HepG2 (cell line): ENCODE measurements around the gene CARD8. TPM values are rescaled to one million over a fixed set of nuclear protein-coding genes. Genes with fewer than 3 reads are reported as not detected.

ENCODE experiments used
- AKNA ChIP-seq: sonication (generic); formaldehyde crosslinking; IDR thresholded peaks from 2 replicates; pipeline ENCODE4 v1.4.0; 2020; ENCODE audit warnings: missing genetic modification reagents, borderline replicate concordance
- CENPT ChIP-seq: sonication (generic); formaldehyde crosslinking; IDR thresholded peaks from 2 replicates; pipeline ENCODE4 v1.8.0; 2022; ENCODE audit warnings: low read depth, mild to moderate bottlenecking, moderate library complexity, missing genetic modification reagents
- GATAD1 ChIP-seq: IDR thresholded peaks from 2 replicates; pipeline ENCODE4 v1.6.1; 2016; ENCODE audit warnings: missing genetic modification reagents, missing compliant biosample characterization
- GTF3A ChIP-seq: sonication (generic); formaldehyde crosslinking; conservative IDR thresholded peaks from 2 replicates; pipeline ENCODE4 v1.4.0; 2020; ENCODE audit warnings: mild to moderate bottlenecking, missing genetic modification reagents
- KLF11 ChIP-seq: IDR thresholded peaks from 2 replicates; pipeline ENCODE4 v1.6.1; 2016; ENCODE audit warnings: missing compliant biosample characterization
- NCOA1 ChIP-seq: sonication (generic); formaldehyde crosslinking; IDR thresholded peaks from 2 replicates; pipeline ENCODE4 v1.9.0; 2021; ENCODE audit warnings: missing genetic modification reagents
- PLSCR1 ChIP-seq: sonication (generic); formaldehyde crosslinking; IDR thresholded peaks from 2 replicates; pipeline ENCODE4 v1.5.0; 2020; ENCODE audit warnings: missing genetic modification reagents, mild to moderate bottlenecking, borderline replicate concordance
- REPIN1 ChIP-seq: sonication (generic); formaldehyde crosslinking; IDR thresholded peaks from 2 replicates; pipeline ENCODE4 v1.8.0; 2022; ENCODE audit warnings: missing genetic modification reagents, low read depth, mild to moderate bottlenecking, borderline replicate concordance
- SP140L ChIP-seq: sonication (generic); formaldehyde crosslinking; IDR thresholded peaks from 2 replicates; pipeline ENCODE4 v1.4.0; 2020; ENCODE audit warnings: missing genetic modification reagents, borderline replicate concordance
- TMF1 ChIP-seq: sonication (generic); formaldehyde crosslinking; IDR thresholded peaks from 2 replicates; pipeline ENCODE4 v1.8.1; 2022; ENCODE audit warnings: low read depth, missing genetic modification reagents
- ZNF138 ChIP-seq: sonication (generic); formaldehyde crosslinking; IDR thresholded peaks from 2 replicates; pipeline ENCODE4 v1.5.0; 2020; ENCODE audit warnings: mild to moderate bottlenecking, low read depth, missing genetic modification reagents
- ZNF205 ChIP-seq: IDR thresholded peaks from 2 replicates; pipeline ENCODE4 v1.6.1; 2018; ENCODE audit warnings: missing biosample characterization, missing genetic modification reagents
- ZNF317 ChIP-seq: sonication (generic); formaldehyde crosslinking; IDR thresholded peaks from 2 replicates; pipeline ENCODE4 v1.5.0; 2020; ENCODE audit warnings: mild to moderate bottlenecking, missing genetic modification reagents
- ZNF367 ChIP-seq: sonication (generic); formaldehyde crosslinking; IDR thresholded peaks from 2 replicates; pipeline ENCODE4 v1.4.0; 2020; ENCODE audit warnings: missing genetic modification reagents, borderline replicate concordance
- ZNF530 ChIP-seq: sonication (generic); formaldehyde crosslinking; IDR thresholded peaks from 2 replicates; pipeline ENCODE4 v1.5.0; 2020; ENCODE audit warnings: low read depth, mild to moderate bottlenecking, missing genetic modification reagents
- ZNF737 ChIP-seq: sonication (generic); formaldehyde crosslinking; IDR thresholded peaks from 2 replicates; pipeline ENCODE4 v1.5.0; 2020; ENCODE audit warnings: missing genetic modification reagents, mild to moderate bottlenecking, borderline replicate concordance
- polyA plus RNA-seq, 8 experiments: library from polyadenylated mRNA; depleted of rRNA in 3 of 8; stranded (reverse) in 7 of 8; unstranded in 1 of 8; fragments of >200 nt; fragmentation: Illumina TruSeq in 4 of 8; extraction: Trizol in 4 of 8; gene quantifications; 2 replicates each; pipeline versions ENCODE4 v1.2.1 to v1.2.3, GENCODE V29; 2011 to 2016; ENCODE audit warnings: low read depth in 4 of 8, missing spikeins in 1 of 8, mixed read lengths in 1 of 8; ENCODE audit not compliant: insufficient read depth in 1 of 8
- total RNA-seq, 5 experiments: library from RNA; depleted of rRNA; stranded (reverse); fragments of >200 nt; fragmentation: Illumina TruSeq; extraction: Trizol; gene quantifications; 2 replicates each; pipeline ENCODE4 v1.2.3, GENCODE V29; 2016; ENCODE audit warnings: low read depth in 1 of 5
- TF ChIP-seq, protein P1 (sequence below): sonication (generic); formaldehyde crosslinking; IDR thresholded peaks from 2 replicates; pipeline ENCODE4 v1.4.0; 2020; ENCODE audit warnings: mild to moderate bottlenecking, missing genetic modification reagents

CARD8 gene
- total and polyA plus RNA-seq, 2 of the 13 experiments (the other 11 are each of a cell fraction or from before 2014, with no cell fraction given): 15.0 to 19.2 TPM

DNA sequence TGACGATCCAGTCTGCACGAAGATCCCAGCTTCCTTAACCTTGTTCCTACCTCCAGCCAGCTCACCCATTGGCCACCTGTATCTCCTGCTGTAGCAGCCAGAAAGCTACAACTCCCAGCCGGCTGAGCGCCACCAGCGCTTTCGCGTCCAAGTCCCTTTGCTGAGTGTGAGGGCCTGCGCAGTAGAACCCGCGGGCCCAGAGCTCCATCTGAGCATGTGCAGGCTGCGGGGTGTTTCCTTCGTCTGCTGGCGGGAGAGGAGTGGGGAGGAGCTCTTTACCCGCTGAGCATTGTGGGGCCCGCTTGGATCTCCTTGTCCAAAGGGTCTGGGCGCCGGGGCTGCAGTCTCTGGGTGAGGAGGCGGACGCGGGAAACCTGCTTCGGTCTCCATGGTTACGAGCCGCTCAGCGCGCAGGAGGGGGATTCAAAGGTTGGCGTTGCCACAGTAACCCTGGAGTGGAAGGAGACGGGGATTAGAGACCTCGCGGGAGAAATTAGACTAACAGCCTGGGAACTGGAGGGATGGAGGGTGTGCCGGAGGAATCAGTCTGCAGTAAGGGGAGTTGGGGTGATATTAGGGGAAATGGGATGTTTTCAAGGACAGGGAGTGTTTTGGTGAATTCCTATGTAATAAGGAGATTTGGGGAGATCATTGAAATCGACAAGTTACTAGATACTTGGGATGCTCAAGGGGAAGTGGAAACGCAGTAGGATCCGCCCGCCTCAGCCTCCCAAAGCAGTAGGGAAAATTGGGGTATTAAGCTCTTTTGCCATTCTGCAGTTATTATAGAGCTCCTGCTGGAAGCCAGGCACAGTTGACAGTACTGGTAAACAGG, 51.7 kb downstream of the CARD8 start (continued):
- TF ChIP-seq SP140L (CRISPR knock-in tag) (no peak), NCOA1 (CRISPR knock-in tag) (no peak), AKNA (CRISPR knock-in tag) (no peak), REPIN1 (CRISPR knock-in tag) (0 out of 2 replicates have a peak, but pooled peaks have one; percentile 40), GATAD1 (CRISPR knock-in tag) (peak; percentile 67), KLF11 (CRISPR knock-in tag) (no peak), GTF3A (CRISPR knock-in tag) (no peak), ZNF205 (CRISPR knock-in tag) (peak; percentile 49; the same call in 1 of the 2 replicates), CENPT (CRISPR knock-in tag) (no peak), ZNF737 (no peak), TMF1 (CRISPR knock-in tag) (no peak), ZNF138 (CRISPR knock-in tag) (no peak), PLSCR1 (CRISPR knock-in tag) (no peak), ZNF317 (no peak; the same call in 1 of the 2 replicates), ZNF530 (CRISPR knock-in tag) (no peak), ZNF367 (CRISPR knock-in tag) (no peak)
- TF ChIP-seq, protein P1, sequence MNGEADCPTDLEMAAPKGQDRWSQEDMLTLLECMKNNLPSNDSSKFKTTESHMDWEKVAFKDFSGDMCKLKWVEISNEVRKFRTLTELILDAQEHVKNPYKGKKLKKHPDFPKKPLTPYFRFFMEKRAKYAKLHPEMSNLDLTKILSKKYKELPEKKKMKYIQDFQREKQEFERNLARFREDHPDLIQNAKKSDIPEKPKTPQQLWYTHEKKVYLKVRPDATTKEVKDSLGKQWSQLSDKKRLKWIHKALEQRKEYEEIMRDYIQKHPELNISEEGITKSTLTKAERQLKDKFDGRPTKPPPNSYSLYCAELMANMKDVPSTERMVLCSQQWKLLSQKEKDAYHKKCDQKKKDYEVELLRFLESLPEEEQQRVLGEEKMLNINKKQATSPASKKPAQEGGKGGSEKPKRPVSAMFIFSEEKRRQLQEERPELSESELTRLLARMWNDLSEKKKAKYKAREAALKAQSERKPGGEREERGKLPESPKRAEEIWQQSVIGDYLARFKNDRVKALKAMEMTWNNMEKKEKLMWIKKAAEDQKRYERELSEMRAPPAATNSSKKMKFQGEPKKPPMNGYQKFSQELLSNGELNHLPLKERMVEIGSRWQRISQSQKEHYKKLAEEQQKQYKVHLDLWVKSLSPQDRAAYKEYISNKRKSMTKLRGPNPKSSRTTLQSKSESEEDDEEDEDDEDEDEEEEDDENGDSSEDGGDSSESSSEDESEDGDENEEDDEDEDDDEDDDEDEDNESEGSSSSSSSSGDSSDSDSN (CRISPR knock-in tag): no peak
